HepG2 (cell line): Measurements from ENCODE around the gene P4HB. TPM values are rescaled to one million over a fixed set of nuclear protein-coding genes. Genes with fewer than 3 reads are reported as not detected.
A peak's percentile ranks its signal among the peaks of the same experiment; 100 is the strongest.

ENCODE experiments used
- ATAC-seq: fragments of 200-7000 bp; cut with Tn5 transposase; 3 replicates; pipeline ENCODE4 v1.9.1; 2020; ENCODE audit warnings: mild to moderate bottlenecking, moderate library complexity
- BruUV-seq: library from RNA; stranded (reverse); fragments of 400-500 nt; replicated peaks from 2 replicates; lab custom pipeline; 2021; lab: Mats Ljungman, UMichigan
- CTCF ChIA-PET: fragments of 300-600 bp; formaldehyde crosslinking; extraction: SDS; loops from one replicate; lab custom pipeline; 2021; ENCODE audit warnings: low total read pairs, inconsistent platforms, low intra/inter-chr PET ratio; lab: Yijun Ruan, JAX
- POLR2A ChIA-PET: fragments of 350-600 bp; sonication (Branson Sonifier 250); formaldehyde crosslinking; loops from one replicate; lab custom pipeline; 2020; ENCODE audit warnings: antibody characterized with exemption, inconsistent platforms; lab: Yijun Ruan, JAX
- DNase-seq: peaks from one replicate; pipeline ENCODE4 v3.0.0-alpha.2; 2015; ENCODE audit warnings: low spot score
- FAIRE-seq: peaks from 3 replicates; lab custom pipeline; 2011; peaks lifted over from hg19 to GRCh38; lab: Jason Lieb, UNC
- H2AFZ ChIP-seq: one replicate; pipeline ENCODE4 v1.6.1; 2011; ENCODE audit warnings: low read length, inconsistent platforms
- H3K27ac ChIP-seq: fragments of 300-600 bp; 3 replicates; pipeline ENCODE4 v1.8.0; 2011; ENCODE audit warnings: mixed run types, mild to moderate bottlenecking, mixed read lengths, low read length, inconsistent platforms; ENCODE audit not compliant: insufficient read depth; ENCODE audit errors: extremely low read length
- H3K27me3 ChIP-seq, 2 experiments: fragments of 200-600 bp in 1 of 2; 2 replicates in 1 of 2; 3 replicates in 1 of 2; pipeline versions ENCODE4 v1.6.0 to v1.8.0; 2011; ENCODE audit warnings: low read length in 2 of 2, mild to moderate bottlenecking in 2 of 2, moderate library complexity in 2 of 2, inconsistent platforms in 1 of 2; ENCODE audit not compliant: insufficient read depth in 2 of 2, control insufficient read depth in 1 of 2
- H3K36me3 ChIP-seq, 2 experiments: fragments of 200-600 bp in 1 of 2; replicated peaks in 1 of 2; 2 replicates in 1 of 2; 3 replicates in 1 of 2; pipeline versions ENCODE4 v1.5.1 to v1.8.0; 2011; ENCODE audit warnings: low read length in 2 of 2, inconsistent platforms in 1 of 2; ENCODE audit not compliant: insufficient read depth in 2 of 2, control insufficient read depth in 1 of 2
- H3K4me1 ChIP-seq: 2 replicates; pipeline ENCODE4 v1.5.1; 2012; ENCODE audit warnings: low read length, inconsistent platforms; ENCODE audit not compliant: insufficient read depth
- H3K4me2 ChIP-seq: 2 replicates; pipeline ENCODE4 v1.6.0; 2011; ENCODE audit warnings: low read depth, low read length, inconsistent platforms
- H3K4me3 ChIP-seq, 3 experiments: fragments of 200-600 bp in 1 of 3; sonication (generic), shearing (Covaris generic) in 1 of 3; replicated peaks in 1 of 3; 2 replicates each; pipeline ENCODE4 v1.5.1; 2011 to 2016; ENCODE audit warnings: low read length in 3 of 3, inconsistent platforms in 2 of 3, low read depth in 2 of 3, mild to moderate bottlenecking in 2 of 3, control low read depth in 1 of 3, mixed read lengths in 1 of 3; ENCODE audit not compliant: insufficient read depth in 1 of 3
- H3K79me2 ChIP-seq: one replicate; pipeline ENCODE4 v1.6.1; 2011; ENCODE audit warnings: low read length, inconsistent platforms; ENCODE audit not compliant: insufficient read depth
- H3K9ac ChIP-seq: 2 replicates; pipeline ENCODE4 v1.6.0; 2011; ENCODE audit warnings: mild to moderate bottlenecking, low read depth, low read length, inconsistent platforms; ENCODE audit not compliant: insufficient read depth
- H3K9me3 ChIP-seq: 2 replicates; pipeline ENCODE4 v1.5.1; 2012; ENCODE audit warnings: mild to moderate bottlenecking, low read length
- H4K20me1 ChIP-seq: 2 replicates; pipeline ENCODE4 v1.6.0; 2011; ENCODE audit warnings: inconsistent platforms, mild to moderate bottlenecking, low read length, moderate library complexity; ENCODE audit not compliant: insufficient read depth
- AFF4 ChIP-seq: sonication (generic); formaldehyde crosslinking; IDR thresholded peaks from 2 replicates; pipeline ENCODE4 v1.4.0; 2020; ENCODE audit warnings: missing genetic modification reagents
- HNRNPLL ChIP-seq: fragments of 200-400 bp; formaldehyde crosslinking; IDR thresholded peaks from 2 replicates; pipeline ENCODE4 v1.6.1; 2017; ENCODE audit warnings: mild to moderate bottlenecking, low read depth, low read length; ENCODE audit not compliant: poor library complexity, severe bottlenecking
- MZF1 ChIP-seq: sonication (generic); formaldehyde crosslinking; IDR thresholded peaks from 2 replicates; pipeline ENCODE4 v1.8.1; 2023; ENCODE audit warnings: mild to moderate bottlenecking, missing genetic modification reagents, borderline replicate concordance
- NFATC3 ChIP-seq: sonication (generic); formaldehyde crosslinking; IDR thresholded peaks from 2 replicates; pipeline ENCODE4 v1.5.1; 2020; ENCODE audit warnings: mild to moderate bottlenecking, missing genetic modification reagents
- NRL ChIP-seq: sonication (generic); formaldehyde crosslinking; IDR thresholded peaks from 2 replicates; pipeline ENCODE4 v1.5.0; 2020; ENCODE audit warnings: missing genetic modification reagents, mild to moderate bottlenecking, moderate library complexity, borderline replicate concordance
- SRY ChIP-seq: sonication (generic); formaldehyde crosslinking; IDR thresholded peaks from 2 replicates; pipeline ENCODE4 v1.8.0; 2022; ENCODE audit warnings: mild to moderate bottlenecking, missing genetic modification reagents
- ZNF282 ChIP-seq: fragments of 450-650 bp; IDR thresholded peaks from 2 replicates; pipeline ENCODE4 v1.6.1; 2018; ENCODE audit not compliant: partially characterized antibody
- ZNF670 ChIP-seq: sonication (generic); formaldehyde crosslinking; IDR thresholded peaks from 2 replicates; pipeline ENCODE4 v1.8.0; 2022; ENCODE audit warnings: mild to moderate bottlenecking, missing genetic modification reagents, borderline replicate concordance
- ZNF674 ChIP-seq: sonication (generic); formaldehyde crosslinking; IDR thresholded peaks from 2 replicates; pipeline ENCODE4 v1.5.0; 2020; ENCODE audit warnings: low read depth, mild to moderate bottlenecking, missing genetic modification reagents
- ZNF784 ChIP-seq: sonication (generic); formaldehyde crosslinking; IDR thresholded peaks from 2 replicates; pipeline ENCODE4 v1.5.1; 2020; ENCODE audit warnings: missing genetic modification reagents, mild to moderate bottlenecking, borderline replicate concordance
- ZSCAN21 ChIP-seq: sonication (generic); formaldehyde crosslinking; IDR thresholded peaks from 2 replicates; pipeline ENCODE4 v1.8.0; 2022; ENCODE audit warnings: mild to moderate bottlenecking, missing genetic modification reagents, moderate library complexity, borderline replicate concordance
- WGBS: methylation state at CpG from one replicate; pipeline ENCODE4 v1.1.6; 2017; ENCODE audit warnings: low lambda C conversion rate; 5-methylcytosine and 5-hydroxymethylcytosine counted together
- in situ Hi-C: cut with HindIII; loops from 2 replicates; pipeline ENCODE4 v1.10.0; 2017; ENCODE audit warnings: low pct_unique_long_range_greater_than_20kb; ENCODE audit not compliant: extremely low pct_ligation_motif_present
- intact Hi-C: fragments of 100-400 bp; cut with micrococcal nuclease; formaldehyde crosslinking; loops from one replicate; pipeline ENCODE4 v1.10.0; 2022; ENCODE audit not compliant: unreplicated experiment
- polyA plus RNA-seq, 8 experiments: library from polyadenylated mRNA; depleted of rRNA in 3 of 8; stranded (reverse) in 7 of 8; unstranded in 1 of 8; fragments of >200 nt; fragmentation: Illumina TruSeq in 4 of 8; extraction: Trizol in 4 of 8; gene quantifications; 2 replicates each; pipeline versions ENCODE4 v1.2.1 to v1.2.3, GENCODE V29; 2011 to 2016; ENCODE audit warnings: low read depth in 4 of 8, missing spikeins in 1 of 8, mixed read lengths in 1 of 8; ENCODE audit not compliant: insufficient read depth in 1 of 8
- total RNA-seq, 5 experiments: library from RNA; depleted of rRNA; stranded (reverse); fragments of >200 nt; fragmentation: Illumina TruSeq; extraction: Trizol; gene quantifications; 2 replicates each; pipeline ENCODE4 v1.2.3, GENCODE V29; 2016; ENCODE audit warnings: low read depth in 1 of 5
- TF ChIP-seq, protein P1 (sequence below): sonication (generic); formaldehyde crosslinking; conservative IDR thresholded peaks from 2 replicates; pipeline ENCODE4 v1.8.1; 2023; ENCODE audit warnings: missing genetic modification reagents
- TF ChIP-seq, protein P2 (sequence below): sonication (generic); formaldehyde crosslinking; IDR thresholded peaks from 2 replicates; pipeline ENCODE4 v1.4.0; 2020; ENCODE audit warnings: mild to moderate bottlenecking, missing genetic modification reagents

P4HB gene
- total and polyA plus RNA-seq, 2 of the 13 experiments (the other 11 are each of a cell fraction or from before 2014, with no cell fraction given) = 185 to 782 TPM

- in situ Hi-C loops (no loop called here), intact Hi-C loops (loop anchor here (5.0 kb wide), 1 partner anchor 157 kb away; the partner anchor contains the start of genes CENPX and LRRC45)
- H3K27ac ChIP-seq = peak overlapping the region; percentile 61
- 96% methylated on average over 8 of the region's 8 CpGs for WGBS
- no TSS peak for BruUV-seq
- H3K4me2 ChIP-seq = peak overlapping the region; percentile 44
- FAIRE-seq = no peak
- H3K27me3 ChIP-seq = no peaks in the 10 kb centered on the region; a peak in 1 of 5 replicates
- no peak for DNase-seq
- H4K20me1 ChIP-seq = peaks cover 53% of the 10 kb centered on the region; the same call in 1 of the 2 replicates
- no peak for ATAC-seq
- ChIA-PET POLR2A (interaction anchor here (1.0 to 3.8 kb wide), 8 partner anchors 27 to 155 kb away, joined by 3 to 15 read pairs (median 6); partner anchors contain the start of genes ALYREF and ANAPC11), CTCF (no interaction called here)
- peak overlapping the region; percentile 52 for H3K9ac ChIP-seq
- H3K9me3 ChIP-seq = no peaks in the 10 kb centered on the region
- H3K36me3 ChIP-seq = peaks cover 18 to 39% of the 10 kb centered on the region in 2 experiments
- H3K4me1 ChIP-seq = peaks cover 85% of the 10 kb centered on the region
- H3K79me2 ChIP-seq = peaks cover 44% of the 10 kb centered on the region
- no peak overlapping the region for H2AFZ ChIP-seq
- H3K4me3 ChIP-seq = no peak overlapping the region; a peak in 1 of 6 replicates
- TF ChIP-seq ZNF784 (CRISPR knock-in tag) (0 out of 2 replicates have a peak, but pooled peaks have one; percentile 14), MZF1 (peak; percentile 47; the same call in 1 of the 2 replicates), HNRNPLL (peak; percentile 13), ZNF282 (no peak), ZNF670 (CRISPR knock-in tag) (no peak), ZNF674 (no peak), ZSCAN21 (CRISPR knock-in tag) (0 out of 2 replicates have a peak, but pooled peaks have one; percentile 15), NFATC3 (CRISPR knock-in tag) (0 out of 2 replicates have a peak, but pooled peaks have one; percentile 15), AFF4 (CRISPR knock-in tag) (no peak), SRY (no peak), NRL (CRISPR knock-in tag) (0 out of 2 replicates have a peak, but pooled peaks have one; percentile 3)
- TF ChIP-seq, protein P1, sequence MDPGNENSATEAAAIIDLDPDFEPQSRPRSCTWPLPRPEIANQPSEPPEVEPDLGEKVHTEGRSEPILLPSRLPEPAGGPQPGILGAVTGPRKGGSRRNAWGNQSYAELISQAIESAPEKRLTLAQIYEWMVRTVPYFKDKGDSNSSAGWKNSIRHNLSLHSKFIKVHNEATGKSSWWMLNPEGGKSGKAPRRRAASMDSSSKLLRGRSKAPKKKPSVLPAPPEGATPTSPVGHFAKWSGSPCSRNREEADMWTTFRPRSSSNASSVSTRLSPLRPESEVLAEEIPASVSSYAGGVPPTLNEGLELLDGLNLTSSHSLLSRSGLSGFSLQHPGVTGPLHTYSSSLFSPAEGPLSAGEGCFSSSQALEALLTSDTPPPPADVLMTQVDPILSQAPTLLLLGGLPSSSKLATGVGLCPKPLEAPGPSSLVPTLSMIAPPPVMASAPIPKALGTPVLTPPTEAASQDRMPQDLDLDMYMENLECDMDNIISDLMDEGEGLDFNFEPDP (CRISPR knock-in tag) = 0 out of 2 replicates have a peak, but pooled peaks have one; percentile 77
- TF ChIP-seq, protein P2, sequence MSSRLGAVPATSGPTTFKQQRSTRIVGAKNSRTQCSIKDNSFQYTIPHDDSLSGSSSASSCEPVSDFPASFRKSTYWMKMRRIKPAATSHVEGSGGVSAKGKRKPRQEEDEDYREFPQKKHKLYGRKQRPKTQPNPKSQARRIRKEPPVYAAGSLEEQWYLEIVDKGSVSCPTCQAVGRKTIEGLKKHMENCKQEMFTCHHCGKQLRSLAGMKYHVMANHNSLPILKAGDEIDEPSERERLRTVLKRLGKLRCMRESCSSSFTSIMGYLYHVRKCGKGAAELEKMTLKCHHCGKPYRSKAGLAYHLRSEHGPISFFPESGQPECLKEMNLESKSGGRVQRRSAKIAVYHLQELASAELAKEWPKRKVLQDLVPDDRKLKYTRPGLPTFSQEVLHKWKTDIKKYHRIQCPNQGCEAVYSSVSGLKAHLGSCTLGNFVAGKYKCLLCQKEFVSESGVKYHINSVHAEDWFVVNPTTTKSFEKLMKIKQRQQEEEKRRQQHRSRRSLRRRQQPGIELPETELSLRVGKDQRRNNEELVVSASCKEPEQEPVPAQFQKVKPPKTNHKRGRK = no peak
These were observed 5.0 kb upstream of the P4HB start for GRCh38 chr17:81865358-81865732.
